Mucosa of descending colon (tissue), 3 donors: ENCODE data around the gene WDR54. TPM values are rescaled to one million over a fixed set of nuclear protein-coding genes. Genes with fewer than 3 reads are reported as not detected.

ENCODE experiments used
- ATAC-seq: fragments of 200-7000 bp; cut with Tn5 transposase; one replicate; pipeline ENCODE4 v1.9.1; 2020; ENCODE audit warnings: mild to moderate bottlenecking, moderate library complexity
- DNase-seq, 3 donors: peaks; one replicate each; pipeline ENCODE4 v3.0.0-alpha.2; 2020
- H3K36me3 ChIP-seq: fragments of 200-600 bp; one replicate; pipeline ENCODE4 v1.8.0; 2021; ENCODE audit warnings: low read depth, mild to moderate bottlenecking
- H3K4me1 ChIP-seq: fragments of 200-600 bp; one replicate; pipeline ENCODE4 v1.8.0; 2021; ENCODE audit warnings: low read depth, mild to moderate bottlenecking
- H3K4me3 ChIP-seq: fragments of 200-600 bp; one replicate; pipeline ENCODE4 v1.8.0; 2021; ENCODE audit warnings: mild to moderate bottlenecking
- H3K9me3 ChIP-seq: fragments of 200-600 bp; one replicate; pipeline ENCODE4 v1.8.0; 2021; ENCODE audit warnings: mild to moderate bottlenecking
- intact Hi-C, 2 donors: fragments of 100-400 bp; cut with DNase I in 1 of 2; cut with micrococcal nuclease in 1 of 2; formaldehyde crosslinking; loops; one replicate each; pipeline versions ENCODE4 v1.11.0 to v1.11.1; 2022; cut with DNase I, micrococcal nuclease
- total RNA-seq, 3 donors: library from RNA; stranded (reverse); fragmentation: NEBNext Ultra II Directional in 2 of 3; extraction: Animal tissue kit (Norgen Biotek cat#: 25700) in 2 of 3; gene quantifications; one replicate each; pipeline versions ENCODE4 v1.2.1 to v1.2.4, GENCODE V29; 2021 to 2023
- TF ChIP-seq, protein P1 (sequence below): fragments of 200-600 bp; IDR thresholded peaks from one replicate; pipeline ENCODE4 v1.8.0; 2022; ENCODE audit warnings: antibody characterized with exemption, mild to moderate bottlenecking
- donor health status: DM: no; HTN: no; CAD: no; lungs with moderate emphysema.
- donor health status: DM: no; HTN: no; CAD: no.
- donor health status: DM: no; HTN: yes; CAD: no.

WDR54 gene
- total RNA-seq, 3 donors from 2014 or later = 4.0 to 4.8 (median 4.5) TPM

DNA sequence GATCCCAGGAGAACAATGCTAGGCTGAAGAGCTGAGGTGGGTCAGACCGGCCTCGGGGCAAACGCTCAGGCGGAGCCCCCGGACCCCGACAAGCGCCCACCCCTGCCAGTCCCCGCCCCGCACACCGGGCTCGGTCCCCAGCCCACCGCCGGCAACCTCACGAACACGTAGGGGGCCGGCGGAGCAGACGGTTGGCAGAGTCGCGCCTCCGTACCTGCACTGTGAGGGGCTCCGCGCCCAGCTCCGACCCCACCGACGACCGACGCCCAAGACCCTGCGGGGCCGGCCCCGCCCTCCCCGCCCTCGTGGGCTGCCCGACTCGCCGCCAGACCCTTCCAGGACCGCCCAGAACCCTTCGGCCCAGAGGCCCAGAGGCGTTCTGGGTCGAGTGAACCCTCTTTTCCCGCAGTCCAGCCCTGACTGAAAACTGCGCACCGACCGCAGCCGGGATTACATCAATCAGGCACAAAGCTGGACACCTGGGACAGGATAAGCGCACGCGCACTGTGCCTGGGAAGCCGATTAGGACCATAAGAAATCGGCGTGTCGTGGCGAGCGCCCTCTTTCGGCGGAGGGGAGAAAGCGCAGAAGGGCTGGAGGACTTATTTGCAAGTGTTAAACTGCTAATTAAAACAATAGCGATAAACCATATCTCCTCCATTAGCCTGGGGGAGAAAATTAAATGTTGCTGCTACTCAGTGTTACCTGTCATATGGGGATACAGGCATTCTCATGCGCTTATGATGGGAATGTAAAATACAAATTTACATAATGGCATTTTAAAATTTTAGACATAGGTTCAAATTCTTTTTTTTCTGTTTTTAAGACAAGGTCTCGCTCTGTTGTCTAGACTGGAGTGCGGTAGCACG, 29.7 kb upstream of the WDR54 start:
- ATAC-seq (peak; percentile 99), DNase-seq (peak; percentile 91 to 97 (median 95))
- H3K4me3 ChIP-seq = peak overlapping the region; percentile 93
- TF ChIP-seq, protein P1, sequence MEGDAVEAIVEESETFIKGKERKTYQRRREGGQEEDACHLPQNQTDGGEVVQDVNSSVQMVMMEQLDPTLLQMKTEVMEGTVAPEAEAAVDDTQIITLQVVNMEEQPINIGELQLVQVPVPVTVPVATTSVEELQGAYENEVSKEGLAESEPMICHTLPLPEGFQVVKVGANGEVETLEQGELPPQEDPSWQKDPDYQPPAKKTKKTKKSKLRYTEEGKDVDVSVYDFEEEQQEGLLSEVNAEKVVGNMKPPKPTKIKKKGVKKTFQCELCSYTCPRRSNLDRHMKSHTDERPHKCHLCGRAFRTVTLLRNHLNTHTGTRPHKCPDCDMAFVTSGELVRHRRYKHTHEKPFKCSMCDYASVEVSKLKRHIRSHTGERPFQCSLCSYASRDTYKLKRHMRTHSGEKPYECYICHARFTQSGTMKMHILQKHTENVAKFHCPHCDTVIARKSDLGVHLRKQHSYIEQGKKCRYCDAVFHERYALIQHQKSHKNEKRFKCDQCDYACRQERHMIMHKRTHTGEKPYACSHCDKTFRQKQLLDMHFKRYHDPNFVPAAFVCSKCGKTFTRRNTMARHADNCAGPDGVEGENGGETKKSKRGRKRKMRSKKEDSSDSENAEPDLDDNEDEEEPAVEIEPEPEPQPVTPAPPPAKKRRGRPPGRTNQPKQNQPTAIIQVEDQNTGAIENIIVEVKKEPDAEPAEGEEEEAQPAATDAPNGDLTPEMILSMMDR = peak; percentile 97
- H3K9me3 ChIP-seq = no peaks in the 10 kb centered on the region
- peaks cover 10% of the 10 kb centered on the region for H3K4me1 ChIP-seq
- intact Hi-C loops = loop anchor here in 1 of 2 donors (10.0 kb wide), 1 partner anchor 57 kb away; no protein-coding TSS in a partner anchor
- H3K36me3 ChIP-seq = no peaks in the 10 kb centered on the region

- Histone ChIP-seq H3K36me3 (no peaks in the 10 kb centered on the region), H3K4me3 (no peak overlapping the region), H3K4me1 (peaks cover 10% of the 10 kb centered on the region), H3K9me3 (no peaks in the 10 kb centered on the region)
- no peak for ATAC-seq
- TF ChIP-seq, protein P1 = no peak
- DNase-seq = peak in 1 of 3 donors; percentile 38
- intact Hi-C loops = loop anchor here in 1 of 2 donors (10.0 kb wide), 1 partner anchor 58 kb away; no protein-coding TSS in a partner anchor
Measured at GRCh38 chr2:74392449-74392743, 29.1 kb upstream of the WDR54 start.

DNA sequence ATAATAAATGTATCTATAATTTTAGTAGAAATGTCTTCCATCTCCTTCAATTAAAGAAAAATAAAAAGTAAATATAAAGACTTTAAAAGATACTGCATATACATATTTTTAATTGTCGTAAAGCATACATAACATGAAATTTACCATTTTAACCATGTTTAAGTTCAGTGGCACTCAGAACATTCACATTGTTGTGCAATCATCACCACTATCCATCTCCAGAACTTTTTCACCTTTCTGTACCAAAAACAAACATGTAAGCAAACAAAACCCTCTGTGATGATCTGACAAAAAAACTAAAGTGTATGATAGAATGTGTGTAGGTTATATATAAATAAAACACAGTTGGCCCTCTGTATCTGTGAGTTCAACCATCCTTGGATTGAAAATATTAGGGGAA, 28.0 kb upstream of the WDR54 start:
- Histone ChIP-seq H3K4me1 (peaks cover 10% of the 10 kb centered on the region), H3K9me3 (no peaks in the 10 kb centered on the region), H3K4me3 (no peak overlapping the region), H3K36me3 (no peaks in the 10 kb centered on the region)
- DNase-seq (no peak), ATAC-seq (no peak)
- TF ChIP-seq, protein P1 = no peak
- intact Hi-C loops = loop anchor here in 1 of 2 donors (10.0 kb wide), 1 partner anchor 59 kb away; no protein-coding TSS in a partner anchor

GRCh38 chr2:74396149-74396548, 25.4 kb upstream of the WDR54 start:
- Histone ChIP-seq H3K4me3 (no peak overlapping the region), H3K4me1 (no peaks in the 10 kb centered on the region), H3K9me3 (no peaks in the 10 kb centered on the region), H3K36me3 (no peaks in the 10 kb centered on the region)
- no peak for ATAC-seq
- DNase-seq = no peak
- intact Hi-C loops = loop anchor here in 1 of 2 donors (10.0 kb wide), 1 partner anchor 61 kb away; no protein-coding TSS in a partner anchor
- TF ChIP-seq, protein P1 = no peak

- DNase-seq = no peak
- intact Hi-C loops = loop anchor here in 1 of 2 donors (10.0 kb wide), 1 partner anchor 65 kb away; no protein-coding TSS in a partner anchor
Measured at GRCh38 chr2:74399785-74400184, 21.7 kb upstream of the WDR54 start.

More at GRCh38 chr2:74399785-74400184, 21.7 kb upstream of the WDR54 start:
- TF ChIP-seq, protein P1 = peak; percentile 26
- no peaks in the 10 kb centered on the region for H3K4me1 ChIP-seq
- peak; percentile 61 for ATAC-seq
- H3K9me3 ChIP-seq = no peaks in the 10 kb centered on the region
- H3K4me3 ChIP-seq = no peak overlapping the region
- no peaks in the 10 kb centered on the region for H3K36me3 ChIP-seq
